DND-41 (cell line): ENCODE results near the gene LCOR.

Source experiments
- EZH2 ChIP-seq: IDR thresholded peaks from 3 replicates; pipeline ENCODE4 v1.6.1; 2012; ENCODE audit warnings: borderline replicate concordance, low read depth, mild to moderate bottlenecking, moderate library complexity, low read length, inconsistent platforms; ENCODE audit not compliant: severe bottlenecking
- TF ChIP-seq, protein P1 (sequence below): IDR thresholded peaks from 2 replicates; pipeline ENCODE4 v1.5.1; 2012; ENCODE audit warnings: borderline replicate concordance, low read length, moderate library complexity, mild to moderate bottlenecking; ENCODE audit not compliant: poor library complexity, severe bottlenecking; ENCODE audit errors: extremely low read depth

GRCh38 chr10:96991313-96991841 is 159.3 kb downstream of the LCOR start:
- TF ChIP-seq, protein P1, sequence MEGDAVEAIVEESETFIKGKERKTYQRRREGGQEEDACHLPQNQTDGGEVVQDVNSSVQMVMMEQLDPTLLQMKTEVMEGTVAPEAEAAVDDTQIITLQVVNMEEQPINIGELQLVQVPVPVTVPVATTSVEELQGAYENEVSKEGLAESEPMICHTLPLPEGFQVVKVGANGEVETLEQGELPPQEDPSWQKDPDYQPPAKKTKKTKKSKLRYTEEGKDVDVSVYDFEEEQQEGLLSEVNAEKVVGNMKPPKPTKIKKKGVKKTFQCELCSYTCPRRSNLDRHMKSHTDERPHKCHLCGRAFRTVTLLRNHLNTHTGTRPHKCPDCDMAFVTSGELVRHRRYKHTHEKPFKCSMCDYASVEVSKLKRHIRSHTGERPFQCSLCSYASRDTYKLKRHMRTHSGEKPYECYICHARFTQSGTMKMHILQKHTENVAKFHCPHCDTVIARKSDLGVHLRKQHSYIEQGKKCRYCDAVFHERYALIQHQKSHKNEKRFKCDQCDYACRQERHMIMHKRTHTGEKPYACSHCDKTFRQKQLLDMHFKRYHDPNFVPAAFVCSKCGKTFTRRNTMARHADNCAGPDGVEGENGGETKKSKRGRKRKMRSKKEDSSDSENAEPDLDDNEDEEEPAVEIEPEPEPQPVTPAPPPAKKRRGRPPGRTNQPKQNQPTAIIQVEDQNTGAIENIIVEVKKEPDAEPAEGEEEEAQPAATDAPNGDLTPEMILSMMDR: no peak
- no peak for TF ChIP-seq EZH2
